H1 (cell line): ENCODE data around the gene TEX51. TPM values are rescaled to one million over a fixed set of nuclear protein-coding genes. Genes with fewer than 3 reads are reported as not detected.

ENCODE experiments used
- GTF2F1 ChIP-seq: IDR thresholded peaks from 2 replicates; pipeline ENCODE4 v1.6.1; 2012; ENCODE audit warnings: low read depth, low read length, improper control_type of control experiment, borderline replicate concordance
- PHF8 ChIP-seq: fragments of 200-600 bp; sonication (generic); conservative IDR thresholded peaks from 2 replicates; pipeline ENCODE4 v1.7.1; 2012; ENCODE audit warnings: low read depth, mild to moderate bottlenecking, inconsistent platforms, low read length, moderate library complexity
- SP1 ChIP-seq: IDR thresholded peaks from 2 replicates; pipeline ENCODE4 v1.6.1; 2011; ENCODE audit warnings: low read depth, low read length
- polyA plus RNA-seq, 7 experiments: library from polyadenylated mRNA; depleted of rRNA in 3 of 7; stranded (reverse) in 5 of 7; unstranded in 2 of 7; fragments of >200 nt in 5 of 7; fragments of 200-250 nt in 2 of 7; gene quantifications; 1 replicate in 5 of 7; 2 replicates in 1 of 7; 4 replicates in 1 of 7; pipeline versions ENCODE4 v1.2.1 to v1.2.3, GENCODE V29; 2011 to 2013; ENCODE audit warnings: missing spikeins in 2 of 7, mixed read lengths in 2 of 7
- total RNA-seq: library from RNA; stranded (reverse); fragmentation: NEBNext Ultra II Directional; extraction: Animal tissue kit (Norgen Biotek cat#: 25700); gene quantifications from 2 replicates; pipeline ENCODE4 v1.2.1, GENCODE V29; 2021

TEX51 gene
- total and polyA plus RNA-seq, 2 of the 8 experiments (the other 6 are each of a cell fraction or from before 2014, with no cell fraction given): not detected

- no peak for TF ChIP-seq GTF2F1
- no peak for TF ChIP-seq PHF8
- no peak for TF ChIP-seq SP1
Observed at GRCh38 chr2:126878601-126879000, 20.1 kb upstream of the TEX51 start (continued).
